GM18519 (cell line): Measurements from ENCODE around the gene CD14.
"Not testable (repeated sequence)": the region's sequence is repeated elsewhere in the genome, so short reads cannot be mapped to it uniquely, and the experiment has no call there.

Experiments
- ATAC-seq: cut with Tn5 transposase; IDR thresholded peaks from one replicate; pipeline ENCODE4 v1.9.1; 2021; ENCODE audit warnings: mild to moderate bottlenecking, moderate library complexity; ENCODE audit not compliant: unreplicated experiment, low FRiP score

CD14 gene

DNA sequence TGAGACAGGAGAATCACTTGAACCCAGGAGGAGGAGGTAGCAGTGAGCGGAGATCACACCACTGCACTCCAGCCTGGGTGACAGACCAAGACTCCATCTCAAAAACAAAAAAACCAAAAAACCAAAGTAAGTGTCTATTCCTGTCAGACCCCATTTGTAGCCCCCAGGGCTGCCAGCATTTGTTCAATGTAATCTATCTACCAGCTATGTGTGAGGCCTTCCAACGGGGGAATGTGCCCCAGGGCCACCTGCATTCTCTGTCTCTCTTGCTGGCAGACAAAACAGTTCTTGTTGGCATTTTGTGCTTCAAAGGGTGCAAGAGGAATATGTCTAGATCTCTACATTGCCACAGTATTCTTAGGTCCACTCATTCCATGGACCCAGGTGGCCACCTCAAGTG, 34.1 kb downstream of the CD14 start:
- ATAC-seq: no peak

DNA sequence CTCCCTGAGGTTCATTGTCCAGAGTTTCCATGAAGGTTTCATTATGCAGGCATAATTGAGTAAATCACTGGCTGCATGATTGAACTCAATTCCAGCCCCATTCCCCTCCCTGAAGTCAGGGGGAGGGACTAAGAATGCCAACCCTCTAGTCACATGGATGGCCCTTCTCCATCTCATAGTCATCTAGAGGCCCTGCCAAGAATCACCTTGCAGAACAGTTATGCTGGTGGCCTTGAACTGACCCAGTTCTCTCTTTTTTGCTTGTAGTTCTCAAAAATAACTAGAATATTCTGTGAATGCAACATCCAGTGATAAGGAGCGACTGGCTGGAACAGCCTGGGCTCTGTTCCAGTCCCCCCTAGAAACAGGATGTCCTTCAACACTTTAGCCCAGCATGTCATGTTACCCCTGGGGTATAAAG, 36.6 kb downstream of the CD14 start:
- no peak for ATAC-seq

GRCh38 chr5:140595538-140596300, 37.3 kb downstream of the CD14 start:
- no peak for ATAC-seq

GRCh38 chr5:140594169-140594568, 38.8 kb downstream of the CD14 start:
- ATAC-seq: no peak

GRCh38 chr5:140593070-140593469, 39.9 kb downstream of the CD14 start:
- ATAC-seq: not testable (repeated sequence)

DNA sequence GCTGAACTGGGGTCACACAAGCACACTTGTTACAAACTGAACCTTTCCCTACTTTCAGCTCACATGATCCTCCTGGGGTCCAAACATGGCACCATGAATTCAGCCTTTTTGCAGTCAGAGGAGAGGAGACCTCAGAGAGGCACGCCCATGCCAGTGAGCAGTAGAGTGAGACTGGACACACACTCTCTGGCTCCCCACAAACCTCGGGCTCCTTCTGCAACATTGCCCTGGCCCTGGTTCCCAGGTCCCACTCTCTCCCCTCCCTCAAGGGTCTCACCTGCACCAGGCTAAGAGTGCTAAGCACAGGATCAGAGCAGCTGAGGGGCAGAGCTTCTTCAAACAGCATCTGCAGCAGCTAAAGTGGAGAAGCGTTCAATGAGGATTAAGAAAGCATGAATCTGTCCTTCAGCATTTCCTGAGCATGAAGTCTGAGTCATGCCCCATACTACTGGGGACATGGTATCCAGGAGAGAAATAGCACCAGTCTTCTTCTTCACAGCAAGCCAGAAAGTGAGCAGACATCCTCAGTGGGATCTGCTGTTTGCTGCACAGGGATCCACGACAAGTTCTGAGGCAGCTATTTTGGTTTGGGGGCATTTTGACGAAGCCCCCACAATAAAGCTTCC, 41.1 kb downstream of the CD14 start:
- no peak for ATAC-seq

- no peak for ATAC-seq
Observed at GRCh38 chr5:140590861-140591260, 42.1 kb downstream of the CD14 start.

- no peak for ATAC-seq
Observed at GRCh38 chr5:140588311-140589070, 44.5 kb downstream of the CD14 start.

DNA sequence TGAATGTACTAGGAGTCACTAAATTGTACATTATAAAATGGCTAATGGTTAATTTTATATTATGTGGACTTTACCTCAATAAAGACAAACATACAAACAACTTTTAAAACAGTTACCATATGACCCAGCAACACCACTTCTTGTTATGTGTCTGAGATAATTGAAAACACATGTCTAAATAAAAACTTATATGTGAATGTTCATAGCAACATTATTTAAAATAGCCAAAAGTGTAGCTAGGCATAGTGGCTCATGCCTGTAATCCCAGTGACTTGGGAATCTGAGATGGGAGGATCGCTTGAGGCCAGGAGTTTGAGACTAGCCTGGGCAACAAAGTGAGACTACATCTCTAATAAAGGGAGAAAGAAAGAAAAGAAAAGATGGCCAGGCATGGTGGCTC, 45.5 kb downstream of the CD14 start:
- ATAC-seq: no peak
